ENCODE results near the gene BNC2. TPM values are rescaled to one million over a fixed set of nuclear protein-coding genes. Genes with fewer than 3 reads are reported as not detected.
"Not testable (repeated sequence)": the region's sequence is repeated elsewhere in the genome, so short reads cannot be mapped to it uniquely, and the experiment has no call there.

Gene BNC2
- total RNA-seq, 1 experiment from 2014 or later: 11.7 TPM

- H3K4me1 ChIP-seq (ENCODE audit: insufficient read depth, low read length): no peaks in the 10 kb centered on the region
- no peaks in the 10 kb centered on the region for H3K79me2 ChIP-seq (ENCODE audit: low read length)
- H3K27me3 ChIP-seq (ENCODE audit: low read length): no peaks in the 10 kb centered on the region
- H3K9ac ChIP-seq (ENCODE audit: low read length): no peak overlapping the region
- no peak overlapping the region for H2AFZ ChIP-seq (ENCODE audit: low read length)
- H3F3A ChIP-seq (ENCODE audit: low read length, unreplicated experiment): no peaks in the 10 kb centered on the region
- H4K20me1 ChIP-seq (ENCODE audit: low read length): no peaks in the 10 kb centered on the region
- ChIA-PET POLR2A (ENCODE audit: unreplicated experiment) (interaction anchor here (0.6 kb wide), 1 partner anchor 338 kb away, joined by 4 read pairs; no protein-coding TSS in a partner anchor), CTCF (no interaction called here)
- intact Hi-C loops (cut with micrococcal nuclease): no loop called here
- no peaks in the 10 kb centered on the region for H3K9me2 ChIP-seq (replicated peaks; ENCODE audit: low read length)
- no peak overlapping the region for H3K27ac ChIP-seq (ENCODE audit: low read length)
- DNase-seq: no peak
- H3K36me3 ChIP-seq (ENCODE audit: low read depth, low read length): no peaks in the 10 kb centered on the region
- H3K4me3 ChIP-seq (ENCODE audit: low read length): no peak overlapping the region
- no peak overlapping the region for H3K4me2 ChIP-seq (ENCODE audit: low read length)
- TF ChIP-seq EZH2 (IDR thresholded peaks at IDR 0.05; ENCODE audit: low read length, unreplicated experiment): no peak
- TF ChIP-seq EZH2phosphoT487 (IDR thresholded peaks at IDR 0.05; ENCODE audit: borderline replicate concordance, low read length): no peak
- TF ChIP-seq, protein P1, sequence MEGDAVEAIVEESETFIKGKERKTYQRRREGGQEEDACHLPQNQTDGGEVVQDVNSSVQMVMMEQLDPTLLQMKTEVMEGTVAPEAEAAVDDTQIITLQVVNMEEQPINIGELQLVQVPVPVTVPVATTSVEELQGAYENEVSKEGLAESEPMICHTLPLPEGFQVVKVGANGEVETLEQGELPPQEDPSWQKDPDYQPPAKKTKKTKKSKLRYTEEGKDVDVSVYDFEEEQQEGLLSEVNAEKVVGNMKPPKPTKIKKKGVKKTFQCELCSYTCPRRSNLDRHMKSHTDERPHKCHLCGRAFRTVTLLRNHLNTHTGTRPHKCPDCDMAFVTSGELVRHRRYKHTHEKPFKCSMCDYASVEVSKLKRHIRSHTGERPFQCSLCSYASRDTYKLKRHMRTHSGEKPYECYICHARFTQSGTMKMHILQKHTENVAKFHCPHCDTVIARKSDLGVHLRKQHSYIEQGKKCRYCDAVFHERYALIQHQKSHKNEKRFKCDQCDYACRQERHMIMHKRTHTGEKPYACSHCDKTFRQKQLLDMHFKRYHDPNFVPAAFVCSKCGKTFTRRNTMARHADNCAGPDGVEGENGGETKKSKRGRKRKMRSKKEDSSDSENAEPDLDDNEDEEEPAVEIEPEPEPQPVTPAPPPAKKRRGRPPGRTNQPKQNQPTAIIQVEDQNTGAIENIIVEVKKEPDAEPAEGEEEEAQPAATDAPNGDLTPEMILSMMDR (conservative IDR thresholded peaks at IDR 0.05; ENCODE audit: low read depth, low read length): no peak
- ATAC-seq: no peak
- no TSS peak for BruUV-seq (replicated peaks)
- no peaks in the 10 kb centered on the region for H3K9me3 ChIP-seq (ENCODE audit: low read length)
Observed at GRCh38 chr9:16915126-16915831, 44.8 kb upstream of the BNC2 start.

GRCh38 chr9:16912197-16912596 is 41.7 kb upstream of the BNC2 start:
- H4K20me1 ChIP-seq (ENCODE audit: low read length): no peaks in the 10 kb centered on the region
- H3K27me3 ChIP-seq (ENCODE audit: low read length): no peaks in the 10 kb centered on the region
- no peak overlapping the region for H3K4me3 ChIP-seq (ENCODE audit: low read length)
- BruUV-seq (replicated peaks): no TSS peak
- POLR2A ChIA-PET (ENCODE audit: unreplicated experiment): no interaction called here
- no peak overlapping the region for H3K9ac ChIP-seq (ENCODE audit: low read length)
- CTCF ChIA-PET: no interaction called here
- H3K36me3 ChIP-seq (ENCODE audit: low read depth, low read length): no peaks in the 10 kb centered on the region
- TF ChIP-seq, protein P1 (conservative IDR thresholded peaks at IDR 0.05; ENCODE audit: low read depth, low read length): no peak
- TF ChIP-seq EZH2phosphoT487 (IDR thresholded peaks at IDR 0.05; ENCODE audit: borderline replicate concordance, low read length) (no peak), EZH2 (IDR thresholded peaks at IDR 0.05; ENCODE audit: low read length, unreplicated experiment) (no peak)
- no peak overlapping the region for H3K27ac ChIP-seq (ENCODE audit: low read length)
- 0 out of 2 replicates have a peak, but pooled peaks cover 5% of the 10 kb centered on the region for H3K4me1 ChIP-seq (ENCODE audit: insufficient read depth, low read length)
- intact Hi-C loops (cut with micrococcal nuclease): no loop called here
- H3K79me2 ChIP-seq (ENCODE audit: low read length): no peaks in the 10 kb centered on the region
- H3F3A ChIP-seq (ENCODE audit: low read length, unreplicated experiment): no peaks in the 10 kb centered on the region
- H3K9me3 ChIP-seq (ENCODE audit: low read length): no peaks in the 10 kb centered on the region
- ATAC-seq (no peak), DNase-seq (no peak)
- no peak overlapping the region for H3K4me2 ChIP-seq (ENCODE audit: low read length)
- no peak overlapping the region for H2AFZ ChIP-seq (ENCODE audit: low read length)
- no peaks in the 10 kb centered on the region for H3K9me2 ChIP-seq (replicated peaks; ENCODE audit: low read length)

GRCh38 chr9:16908206-16908605 is 37.7 kb upstream of the BNC2 start:
- BruUV-seq (replicated peaks); H3K4me2 ChIP-seq (ENCODE audit: low read length); POLR2A ChIA-PET (ENCODE audit: unreplicated experiment); H3K9me2 ChIP-seq (replicated peaks; ENCODE audit: low read length); H3F3A ChIP-seq (ENCODE audit: low read length, unreplicated experiment); H3K27ac ChIP-seq (ENCODE audit: low read length); intact Hi-C loops (cut with micrococcal nuclease); H3K27me3 ChIP-seq (ENCODE audit: low read length); H3K9ac ChIP-seq (ENCODE audit: low read length); H3K36me3 ChIP-seq (ENCODE audit: low read depth, low read length); H2AFZ ChIP-seq (ENCODE audit: low read length); H3K4me1 ChIP-seq (ENCODE audit: insufficient read depth, low read length); H3K4me3 ChIP-seq (ENCODE audit: low read length); ATAC-seq; CTCF ChIA-PET; H3K79me2 ChIP-seq (ENCODE audit: low read length); DNase-seq; H3K9me3 ChIP-seq (ENCODE audit: low read length); H4K20me1 ChIP-seq (ENCODE audit: low read length): not testable (repeated sequence)
